IPS DF 4.7 (cell line): ENCODE data around the gene OPN1LW.
"Not testable (repeated sequence)": the region's sequence is repeated elsewhere in the genome, so short reads cannot be mapped to it uniquely, and the experiment has no call there.

Source experiments
- DNase-seq: peaks from one replicate; pipeline ENCODE4 v3.0.0-alpha.2; 2013; ENCODE audit warnings: low spot score; ENCODE audit errors: extremely low read depth

The OPN1LW gene

GRCh38 chrX:154132366-154132765 is 11.7 kb upstream of the OPN1LW start:
- DNase-seq: no peak

GRCh38 chrX:154135458-154136229 is 8.4 kb upstream of the OPN1LW start:
- no peak for DNase-seq

GRCh38 chrX:154136627-154137161 is 7.3 kb upstream of the OPN1LW start:
- DNase-seq: no peak

GRCh38 chrX:154138857-154139256 is 5.2 kb upstream of the OPN1LW start:
- DNase-seq: no peak

- no peak for DNase-seq
Observed at GRCh38 chrX:154140206-154140605, 3.8 kb upstream of the OPN1LW start.

- no peak for DNase-seq
Observed at GRCh38 chrX:154140742-154141141, 3.3 kb upstream of the OPN1LW start.

GRCh38 chrX:154142386-154142785 is 1.7 kb upstream of the OPN1LW start:
- DNase-seq: no peak

- no peak for DNase-seq
Observed at GRCh38 chrX:154142950-154143745, 895 bp upstream of the OPN1LW start.

- DNase-seq: not testable (repeated sequence)
Observed at GRCh38 chrX:154151030-154151429, 7.0 kb downstream of the OPN1LW start.

GRCh38 chrX:154156221-154156620 is 12.2 kb downstream of the OPN1LW start:
- DNase-seq: not testable (repeated sequence)

GRCh38 chrX:154157207-154157606 is 13.2 kb downstream of the OPN1LW start:
- DNase-seq: not testable (repeated sequence)

- DNase-seq: not testable (repeated sequence)
Observed at GRCh38 chrX:154159345-154159744, 15.3 kb downstream of the OPN1LW start.

- DNase-seq: not testable (repeated sequence)
Observed at GRCh38 chrX:154164902-154165301, 20.9 kb downstream of the OPN1LW start.

GRCh38 chrX:154168384-154168783 is 24.3 kb downstream of the OPN1LW start:
- DNase-seq: not testable (repeated sequence)

- DNase-seq: not testable (repeated sequence)
Observed at GRCh38 chrX:154172535-154172943, 28.5 kb downstream of the OPN1LW start.

GRCh38 chrX:154174356-154174755 is 30.3 kb downstream of the OPN1LW start:
- not testable (repeated sequence) for DNase-seq

- DNase-seq: not testable (repeated sequence)
Observed at GRCh38 chrX:154182296-154182695, 38.3 kb downstream of the OPN1LW start, which contains the start of gene OPN1MW. Gene OPN1MW, plus strand, starts transcription at chrX:154182596. Its CDS starts 82 bp downstream, at chrX:154182678.

- not testable (repeated sequence) for DNase-seq
Observed at GRCh38 chrX:154183794-154184193, 39.8 kb downstream of the OPN1LW start.

GRCh38 chrX:154192846-154193245 is 48.8 kb downstream of the OPN1LW start:
- not testable (repeated sequence) for DNase-seq

GRCh38 chrX:154194316-154194715 is 50.3 kb downstream of the OPN1LW start:
- not testable (repeated sequence) for DNase-seq

- not testable (repeated sequence) for DNase-seq
Observed at GRCh38 chrX:154196466-154196865, 52.4 kb downstream of the OPN1LW start.
